HFFc6 (cell line): ENCODE data around the gene EPS15. TPM values are rescaled to one million over a fixed set of nuclear protein-coding genes. Genes with fewer than 3 reads are reported as not detected.

Experiments
- DNase-seq: peaks from one replicate; pipeline ENCODE4 v3.0.0-alpha.2; 2018
- H3K27ac Mint-ChIP-seq: 2 replicates; pipeline ENCODE4 v1.8.0; 2020; ENCODE audit warnings: mild to moderate bottlenecking, mixed read lengths
- H3K27me3 Mint-ChIP-seq: 2 replicates; pipeline ENCODE4 v1.8.0; 2021; ENCODE audit warnings: mild to moderate bottlenecking, moderate library complexity, mixed read lengths; ENCODE audit not compliant: insufficient read depth
- H3K36me3 Mint-ChIP-seq: 2 replicates; pipeline ENCODE4 v1.8.0; 2021; ENCODE audit warnings: low read depth, mixed read lengths
- H3K4me1 Mint-ChIP-seq: 2 replicates; pipeline ENCODE4 v1.8.0; 2020; ENCODE audit warnings: low read depth, mixed read lengths
- H3K4me3 Mint-ChIP-seq: 2 replicates; pipeline ENCODE4 v1.8.0; 2020; ENCODE audit warnings: mild to moderate bottlenecking, moderate library complexity, mixed read lengths
- H3K9me3 Mint-ChIP-seq: 2 replicates; pipeline ENCODE4 v1.8.0; 2020; ENCODE audit warnings: mild to moderate bottlenecking, mixed read lengths
- total RNA-seq, 6 experiments: library from RNA; stranded (reverse); fragmentation: NEBNext Ultra II Directional; extraction: Animal tissue kit (Norgen Biotek cat#: 25700); gene quantifications; 2 replicates in 1 of 6; 3 replicates in 5 of 6; pipeline ENCODE4 v1.2.3, GENCODE V29; 2021
- TF ChIP-seq, protein P1 (sequence below): fragments of 200-600 bp; sonication (generic); IDR thresholded peaks from 2 replicates; pipeline ENCODE4 v1.5.0; 2021; ENCODE audit warnings: antibody characterized with exemption, mild to moderate bottlenecking

Gene EPS15
- total RNA-seq, 6 experiments from 2014 or later = 45.2 to 55.7 (median 49.6) TPM

- Mint-ChIP-seq H3K4me1 (peaks cover 55% of the 10 kb centered on the region), H3K4me3 (no peak overlapping the region), H3K27ac (no peak overlapping the region), H3K27me3 (no peaks in the 10 kb centered on the region), H3K36me3 (peaks cover 8% of the 10 kb centered on the region), H3K9me3 (no peaks in the 10 kb centered on the region)
- TF ChIP-seq, protein P1, sequence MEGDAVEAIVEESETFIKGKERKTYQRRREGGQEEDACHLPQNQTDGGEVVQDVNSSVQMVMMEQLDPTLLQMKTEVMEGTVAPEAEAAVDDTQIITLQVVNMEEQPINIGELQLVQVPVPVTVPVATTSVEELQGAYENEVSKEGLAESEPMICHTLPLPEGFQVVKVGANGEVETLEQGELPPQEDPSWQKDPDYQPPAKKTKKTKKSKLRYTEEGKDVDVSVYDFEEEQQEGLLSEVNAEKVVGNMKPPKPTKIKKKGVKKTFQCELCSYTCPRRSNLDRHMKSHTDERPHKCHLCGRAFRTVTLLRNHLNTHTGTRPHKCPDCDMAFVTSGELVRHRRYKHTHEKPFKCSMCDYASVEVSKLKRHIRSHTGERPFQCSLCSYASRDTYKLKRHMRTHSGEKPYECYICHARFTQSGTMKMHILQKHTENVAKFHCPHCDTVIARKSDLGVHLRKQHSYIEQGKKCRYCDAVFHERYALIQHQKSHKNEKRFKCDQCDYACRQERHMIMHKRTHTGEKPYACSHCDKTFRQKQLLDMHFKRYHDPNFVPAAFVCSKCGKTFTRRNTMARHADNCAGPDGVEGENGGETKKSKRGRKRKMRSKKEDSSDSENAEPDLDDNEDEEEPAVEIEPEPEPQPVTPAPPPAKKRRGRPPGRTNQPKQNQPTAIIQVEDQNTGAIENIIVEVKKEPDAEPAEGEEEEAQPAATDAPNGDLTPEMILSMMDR = no peak
- DNase-seq = no peak
Observed at GRCh38 chr1:51420867-51421627, 98.0 kb downstream of the EPS15 start.

DNA sequence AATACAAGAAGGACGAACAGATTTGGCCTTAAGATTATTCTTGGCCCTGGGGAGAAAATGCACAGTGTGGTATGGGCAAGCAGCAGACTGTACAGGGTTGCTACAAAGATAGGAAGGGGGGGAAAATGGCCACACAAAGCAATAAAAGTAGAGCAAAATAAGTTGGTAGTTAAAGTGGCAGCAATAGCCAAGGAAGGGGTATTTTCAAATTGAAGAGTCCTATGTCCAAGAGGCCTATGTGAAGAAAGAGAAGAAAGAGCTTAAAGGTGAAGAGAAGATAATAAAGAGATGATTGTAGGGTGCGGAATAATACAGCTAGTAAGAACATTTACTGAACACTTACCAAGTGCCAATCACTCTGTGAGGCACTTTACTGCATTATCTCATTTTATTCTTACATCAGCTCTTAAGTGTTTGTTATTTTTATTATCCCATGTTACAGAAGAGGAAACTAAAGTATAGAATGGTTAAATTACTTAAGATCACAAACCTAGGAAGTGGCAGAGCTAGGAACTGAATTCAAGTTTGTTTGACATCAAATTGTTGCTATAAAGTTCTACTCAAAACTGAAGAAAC lies 100.6 kb downstream of the EPS15 start:
- H3K9me3 Mint-ChIP-seq = no peaks in the 10 kb centered on the region
- peaks cover 52% of the 10 kb centered on the region for H3K4me1 Mint-ChIP-seq
- H3K27me3 Mint-ChIP-seq = no peaks in the 10 kb centered on the region
- H3K4me3 Mint-ChIP-seq = no peak overlapping the region
- no peak for DNase-seq
- H3K36me3 Mint-ChIP-seq = peaks cover 8% of the 10 kb centered on the region
- TF ChIP-seq, protein P1 = no peak
- no peak overlapping the region for H3K27ac Mint-ChIP-seq

DNA sequence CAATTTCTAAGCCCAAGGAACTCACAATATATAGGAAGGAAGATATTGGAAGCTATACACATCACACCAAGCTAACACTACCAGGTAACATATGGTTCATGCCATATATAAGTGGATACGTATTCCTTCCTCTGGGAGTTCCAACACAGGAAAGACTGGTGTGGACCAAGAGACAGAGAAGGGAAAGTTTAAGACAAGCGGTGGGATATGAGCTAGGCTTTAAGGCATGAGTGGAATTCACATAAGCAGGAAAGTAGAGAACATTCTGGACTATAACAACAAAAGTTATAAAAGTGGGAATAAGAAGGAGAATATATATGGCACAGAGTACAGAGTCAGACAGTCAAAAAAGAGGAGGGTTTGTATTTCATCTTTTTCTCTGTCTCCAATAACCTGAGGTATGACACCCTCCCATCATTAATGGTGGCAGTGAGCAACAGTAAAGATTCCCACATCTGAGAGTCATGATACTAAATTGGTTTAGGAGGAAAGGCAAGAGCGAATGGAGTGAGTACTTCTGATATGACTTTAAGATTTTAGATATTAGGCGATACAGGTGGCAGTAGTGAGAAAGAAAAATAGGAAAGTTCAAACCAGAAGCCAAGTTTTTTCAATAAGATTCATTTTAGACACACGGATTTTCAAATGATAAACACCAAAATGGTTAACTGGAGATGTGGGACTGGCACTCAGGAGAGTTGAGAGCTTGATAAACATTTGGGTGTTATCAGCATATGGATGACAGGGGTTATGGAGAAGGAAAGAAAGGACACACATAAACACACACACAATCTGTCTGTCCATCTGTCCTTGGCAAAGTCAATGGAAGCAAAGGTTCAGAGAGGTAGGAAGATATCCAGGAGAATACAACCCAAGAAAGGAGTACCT lies 101.3 kb downstream of the EPS15 start:
- peak overlapping the region; percentile 24 for H3K27ac Mint-ChIP-seq
- TF ChIP-seq, protein P1 = no peak
- H3K9me3 Mint-ChIP-seq = no peaks in the 10 kb centered on the region
- no peaks in the 10 kb centered on the region for H3K27me3 Mint-ChIP-seq
- peaks cover 44% of the 10 kb centered on the region for H3K4me1 Mint-ChIP-seq
- DNase-seq = peak; percentile 20
- H3K4me3 Mint-ChIP-seq = no peak overlapping the region
- peaks cover 10% of the 10 kb centered on the region for H3K36me3 Mint-ChIP-seq

GRCh38 chr1:51416910-51417309 lies 102.2 kb downstream of the EPS15 start:
- H3K27ac Mint-ChIP-seq = no peak overlapping the region
- DNase-seq = no peak
- peaks cover 15% of the 10 kb centered on the region for H3K36me3 Mint-ChIP-seq
- H3K27me3 Mint-ChIP-seq = no peaks in the 10 kb centered on the region
- TF ChIP-seq, protein P1 = no peak
- H3K4me3 Mint-ChIP-seq = no peak overlapping the region
- H3K9me3 Mint-ChIP-seq = no peaks in the 10 kb centered on the region
- H3K4me1 Mint-ChIP-seq = peaks cover 40% of the 10 kb centered on the region

DNA sequence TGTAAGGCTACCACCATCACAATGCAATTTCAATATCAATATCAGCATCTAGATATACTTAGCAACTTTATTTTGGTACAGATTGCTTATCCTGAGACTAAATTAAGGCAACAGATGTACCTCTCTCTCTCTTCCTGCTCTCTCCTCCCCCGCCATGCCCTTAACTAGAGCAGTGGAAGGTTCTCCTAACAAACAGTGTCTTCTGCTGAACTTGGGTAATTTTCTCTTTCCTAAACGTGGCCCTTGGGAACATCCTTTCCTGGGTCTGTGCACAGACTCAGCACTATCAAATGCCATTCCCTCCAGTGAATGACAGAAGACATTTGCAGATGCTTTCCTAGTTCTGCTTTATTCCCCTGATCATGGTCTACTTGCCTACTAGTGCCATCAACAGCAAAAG lies 103.1 kb downstream of the EPS15 start:
- no peak overlapping the region for H3K4me3 Mint-ChIP-seq

More for the DNA sequence above, 103.1 kb downstream of the EPS15 start:
- Mint-ChIP-seq H3K9me3 (no peaks in the 10 kb centered on the region), H3K4me1 (peaks cover 40% of the 10 kb centered on the region), H3K36me3 (peaks cover 22% of the 10 kb centered on the region), H3K27ac (no peak overlapping the region), H3K27me3 (no peaks in the 10 kb centered on the region)
- TF ChIP-seq, protein P1 = no peak
- DNase-seq = no peak
